Measurements from ENCODE around the gene SWI5.
A peak's percentile ranks its signal among the peaks of the same experiment; 100 is the strongest.
"Not testable (repeated sequence)": the region's sequence is repeated elsewhere in the genome, so short reads cannot be mapped to it uniquely, and the experiment has no call there.

Gene SWI5

GRCh38 chr9:128276008-128276573 is at the start of gene SWI5:
Gene SWI5, plus strand, starts transcription at chr9:128276276.
- peak; percentile 98 to 99 for DNase-seq

- DNase-seq = no peak
Measured at GRCh38 chr9:128226412-128226801, 49.7 kb upstream of the SWI5 start.

- not testable (repeated sequence) for DNase-seq
Measured at GRCh38 chr9:128230897-128231296, 45.2 kb upstream of the SWI5 start.

GRCh38 chr9:128231638-128232527 is 44.2 kb upstream of the SWI5 start:
- no peak for DNase-seq

- DNase-seq = no peak
Measured at GRCh38 chr9:128232528-128233428, 43.3 kb upstream of the SWI5 start.

GRCh38 chr9:128233817-128234406 is 42.2 kb upstream of the SWI5 start:
- no peak for DNase-seq

GRCh38 chr9:128242124-128242523 is 34.0 kb upstream of the SWI5 start:
- no peak for DNase-seq

- no peak for DNase-seq
Measured at GRCh38 chr9:128242828-128243214, 33.3 kb upstream of the SWI5 start.

GRCh38 chr9:128243215-128244018 is 32.7 kb upstream of the SWI5 start:
- DNase-seq = no peak

- no peak for DNase-seq
Measured at GRCh38 chr9:128244091-128244836, 31.8 kb upstream of the SWI5 start.

GRCh38 chr9:128244837-128245231 is 31.2 kb upstream of the SWI5 start:
- DNase-seq = no peak

- DNase-seq = no peak
Measured at GRCh38 chr9:128245421-128246151, 30.5 kb upstream of the SWI5 start.

- no peak for DNase-seq
Measured at GRCh38 chr9:128246471-128246870, 29.6 kb upstream of the SWI5 start.

- DNase-seq = no peak
Measured at GRCh38 chr9:128247226-128247803, 28.8 kb upstream of the SWI5 start.

GRCh38 chr9:128249558-128249907 is 26.5 kb upstream of the SWI5 start:
- DNase-seq = no peak

GRCh38 chr9:128249908-128250838 is 25.9 kb upstream of the SWI5 start:
- peak in 1 of 2 donors; percentile 36 for DNase-seq

GRCh38 chr9:128250839-128251731 is 25.0 kb upstream of the SWI5 start:
- DNase-seq = no peak

- no peak for DNase-seq
Measured at GRCh38 chr9:128251732-128252100, 24.4 kb upstream of the SWI5 start.

Measured in hippocampal formation (tissue), 2 donors.